Hepatocyte (in vitro differentiated cells): ENCODE measurements around the gene TMEM256. TPM values are rescaled to one million over a fixed set of nuclear protein-coding genes. Genes with fewer than 3 reads are reported as not detected.

Source experiments
- DNase-seq: peaks from one replicate; pipeline ENCODE4 v3.0.0-alpha.2; 2016; ENCODE audit warnings: low spot score
- H2AFZ ChIP-seq: fragments of 200-600 bp; sonication (generic); 2 replicates; pipeline ENCODE4 v1.6.0; 2016; ENCODE audit warnings: antibody characterized with exemption, mild to moderate bottlenecking
- H3K27ac ChIP-seq: fragments of 200-600 bp; sonication (generic); 2 replicates; pipeline ENCODE4 v1.5.1; 2016; ENCODE audit warnings: mild to moderate bottlenecking
- H3K27me3 ChIP-seq: fragments of 200-600 bp; sonication (generic); 2 replicates; pipeline ENCODE4 v1.6.1; 2016
- H3K36me3 ChIP-seq: fragments of 200-600 bp; sonication (generic); replicated peaks from 2 replicates; pipeline ENCODE4 v1.5.1; 2016; ENCODE audit warnings: low read depth; ENCODE audit not compliant: insufficient read depth
- H3K4me1 ChIP-seq: fragments of 200-600 bp; sonication (generic); 2 replicates; pipeline ENCODE4 v1.5.1; 2016; ENCODE audit warnings: mild to moderate bottlenecking, moderate library complexity; ENCODE audit not compliant: insufficient read depth
- H3K4me2 ChIP-seq: fragments of 200-600 bp; sonication (generic); 2 replicates; pipeline ENCODE4 v1.6.0; 2016
- H3K4me3 ChIP-seq: fragments of 200-600 bp; sonication (generic); 2 replicates; pipeline ENCODE4 v1.5.1; 2016; ENCODE audit warnings: mild to moderate bottlenecking
- H3K79me2 ChIP-seq: fragments of 200-600 bp; sonication (generic); 2 replicates; pipeline ENCODE4 v1.6.0; 2017; ENCODE audit warnings: mild to moderate bottlenecking
- H3K9me2 ChIP-seq: fragments of 200-600 bp; sonication (generic); replicated peaks from 2 replicates; pipeline ENCODE4 v1.6.0; 2017; ENCODE audit warnings: mild to moderate bottlenecking; ENCODE audit not compliant: insufficient read depth
- H3K9me3 ChIP-seq: fragments of 200-600 bp; sonication (generic); 2 replicates; pipeline ENCODE4 v1.5.1; 2016; ENCODE audit warnings: low read depth, mild to moderate bottlenecking
- H4K20me1 ChIP-seq: fragments of 200-600 bp; sonication (generic); 2 replicates; pipeline ENCODE4 v1.6.0; 2016; ENCODE audit warnings: mild to moderate bottlenecking; ENCODE audit not compliant: insufficient read depth, poor library complexity, severe bottlenecking
- CTCF ChIP-seq: fragments of 200-600 bp; sonication (generic); IDR thresholded peaks from 2 replicates; pipeline ENCODE4 v1.5.1; 2016; ENCODE audit warnings: antibody characterized with exemption, mild to moderate bottlenecking; ENCODE audit not compliant: poor library complexity
- EZH2 ChIP-seq: fragments of 200-600 bp; sonication (generic); IDR thresholded peaks from 2 replicates; pipeline ENCODE4 v1.6.1; 2016; ENCODE audit warnings: antibody characterized with exemption, mild to moderate bottlenecking, borderline replicate concordance
- EZH2phosphoT487 ChIP-seq: fragments of 200-600 bp; sonication (generic); IDR thresholded peaks from one replicate; pipeline ENCODE4 v1.6.1; 2018; ENCODE audit warnings: antibody characterized with exemption, mild to moderate bottlenecking, low read depth, moderate library complexity; ENCODE audit not compliant: unreplicated experiment, severe bottlenecking
- WGBS: methylation state at CpG from one replicate; pipeline ENCODE4 v1.1.6; 2016; ENCODE audit warnings: low lambda C conversion rate; ENCODE audit errors: missing lambda C conversion rate; 5-methylcytosine and 5-hydroxymethylcytosine counted together
- polyA plus RNA-seq: library from polyadenylated mRNA; unstranded; fragments of >200 nt; fragmentation: Nextera tagmentation; extraction: Ambion mirVana; gene quantifications from 2 replicates; pipeline ENCODE4 v1.2.1, GENCODE V29; 2016
- total RNA-seq: library from RNA; depleted of rRNA; stranded (reverse); fragments of >200 nt; gene quantifications from 2 replicates; pipeline ENCODE4 v1.2.3, GENCODE V29; 2014

Gene TMEM256
- total and polyA plus RNA-seq, 2 experiments from 2014 or later: 105 to 118 TPM

GRCh38 chr17:7384489-7385081, 19.3 kb downstream of the TMEM256 start:
- DNase-seq: no peak
- Histone ChIP-seq H3K36me3 (no peaks in the 10 kb centered on the region), H4K20me1 (no peaks in the 10 kb centered on the region), H3K27ac (no peak overlapping the region), H3K9me2 (no peaks in the 10 kb centered on the region), H3K4me2 (peak overlapping the region; percentile 78), H3K4me3 (no peak overlapping the region), H3K4me1 (peaks cover 11% of the 10 kb centered on the region), H3K79me2 (peaks cover 9% of the 10 kb centered on the region), H2AFZ (no peak overlapping the region), H3K27me3 (no peaks in the 10 kb centered on the region), H3K9me3 (no peaks in the 10 kb centered on the region)
- 79% methylated on average over 22 of the region's 23 CpGs for WGBS
- TF ChIP-seq EZH2: no peak
- TF ChIP-seq EZH2phosphoT487: no peak
- no peak for TF ChIP-seq CTCF

DNA sequence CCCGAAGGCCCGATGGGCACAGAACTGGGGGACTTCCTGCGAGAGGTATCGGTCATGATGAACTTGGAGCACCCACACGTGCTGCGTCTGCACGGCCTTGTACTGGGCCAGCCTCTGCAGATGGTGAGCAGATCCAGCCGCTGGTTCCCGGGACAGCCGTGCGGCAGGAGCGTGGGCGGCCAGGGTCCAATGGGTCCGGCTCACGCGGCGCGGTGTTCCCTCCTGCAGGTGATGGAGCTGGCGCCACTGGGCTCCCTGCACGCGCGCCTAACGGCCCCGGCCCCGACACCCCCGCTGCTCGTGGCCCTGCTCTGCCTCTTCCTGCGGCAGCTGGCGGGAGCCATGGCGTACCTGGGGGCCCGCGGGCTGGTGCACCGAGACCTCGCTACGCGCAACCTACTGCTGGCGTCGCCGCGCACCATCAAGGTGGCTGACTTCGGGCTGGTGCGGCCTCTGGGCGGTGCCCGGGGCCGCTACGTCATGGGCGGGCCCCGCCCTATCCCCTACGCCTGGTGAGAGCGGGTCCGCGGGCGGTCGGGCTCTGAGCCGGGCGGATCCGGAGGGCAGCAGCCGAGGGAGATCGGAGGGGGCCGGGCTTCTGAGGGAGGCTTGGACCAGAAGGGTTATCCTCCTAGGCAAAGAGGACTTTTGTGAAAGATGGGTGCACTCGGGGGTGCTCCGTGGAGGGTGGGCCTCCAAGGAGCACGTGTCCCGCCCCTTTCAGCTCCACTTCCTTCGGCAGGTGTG, 20.0 kb downstream of the TMEM256 start:
- WGBS: 25% methylated on average over 59 of the region's 65 CpGs
- H3K4me2 ChIP-seq: peak overlapping the region; percentile 78
- peaks cover 9% of the 10 kb centered on the region for H3K79me2 ChIP-seq
- DNase-seq: peak; percentile 59
- no peak overlapping the region for H3K4me3 ChIP-seq
- H2AFZ ChIP-seq: no peak overlapping the region
- H3K4me1 ChIP-seq: peaks cover 11% of the 10 kb centered on the region
- no peaks in the 10 kb centered on the region for H4K20me1 ChIP-seq
- H3K9me3 ChIP-seq: no peaks in the 10 kb centered on the region
- H3K36me3 ChIP-seq: no peaks in the 10 kb centered on the region
- no peak for TF ChIP-seq EZH2phosphoT487
- H3K9me2 ChIP-seq: no peaks in the 10 kb centered on the region
- no peaks in the 10 kb centered on the region for H3K27me3 ChIP-seq
- H3K27ac ChIP-seq: no peak overlapping the region

DNA sequence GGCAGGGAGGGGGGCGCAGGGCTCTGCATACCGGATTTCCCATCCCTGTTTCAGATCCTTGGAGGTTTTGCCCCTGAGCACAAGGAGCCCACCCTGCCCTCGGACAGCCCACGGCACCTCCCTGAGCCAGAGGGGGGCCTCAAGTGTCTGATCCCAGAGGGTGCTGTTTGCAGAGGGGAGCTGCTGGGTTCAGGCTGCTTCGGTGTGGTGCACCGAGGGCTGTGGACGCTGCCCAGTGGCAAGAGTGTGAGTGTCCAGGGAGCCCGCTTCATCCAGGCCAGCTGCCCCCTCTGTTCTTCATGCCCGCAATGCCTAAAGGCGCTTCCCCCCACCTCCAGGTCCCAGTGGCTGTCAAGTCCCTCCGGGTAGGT, 20.5 kb downstream of the TMEM256 start:
- WGBS: 93% methylated on average over 11 of the region's 11 CpGs
- H3K4me2 ChIP-seq: peak overlapping the region; percentile 78
- H3K9me2 ChIP-seq: no peaks in the 10 kb centered on the region
- H4K20me1 ChIP-seq: no peaks in the 10 kb centered on the region
- H3K27me3 ChIP-seq: no peaks in the 10 kb centered on the region
- no peak overlapping the region for H2AFZ ChIP-seq
- TF ChIP-seq EZH2: no peak
- no peak for TF ChIP-seq EZH2phosphoT487
- no peak for TF ChIP-seq CTCF
- no peak overlapping the region for H3K4me3 ChIP-seq
- peaks cover 11% of the 10 kb centered on the region for H3K4me1 ChIP-seq
- H3K36me3 ChIP-seq: no peaks in the 10 kb centered on the region
- no peaks in the 10 kb centered on the region for H3K9me3 ChIP-seq
- H3K79me2 ChIP-seq: peaks cover 9% of the 10 kb centered on the region
- no peak for DNase-seq
- H3K27ac ChIP-seq: no peak overlapping the region

DNA sequence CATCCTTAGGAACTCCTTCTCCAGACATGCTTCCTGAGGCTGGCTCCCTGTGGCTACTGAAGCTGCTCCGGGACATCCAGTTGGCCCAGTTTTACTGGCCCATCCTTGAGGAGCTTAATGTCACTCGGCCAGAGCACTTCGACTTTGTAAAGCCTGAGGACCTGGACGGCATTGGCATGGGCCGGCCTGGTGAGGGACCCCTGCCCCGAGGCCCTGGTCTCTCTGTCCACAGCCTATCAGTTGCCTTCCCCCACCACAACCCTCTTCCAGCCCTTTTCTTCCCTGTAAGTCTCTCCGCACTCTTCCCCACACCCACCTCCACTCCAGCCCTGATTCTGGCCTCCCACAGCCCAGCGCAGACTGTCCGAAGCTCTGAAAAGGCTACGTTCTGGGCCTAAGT, 21.0 kb downstream of the TMEM256 start:
- H3K9me2 ChIP-seq: no peaks in the 10 kb centered on the region
- TF ChIP-seq EZH2 (no peak), EZH2phosphoT487 (no peak), CTCF (no peak)
- H4K20me1 ChIP-seq: no peaks in the 10 kb centered on the region
- H3K4me1 ChIP-seq: peaks cover 11% of the 10 kb centered on the region
- no peak for DNase-seq
- H3K4me3 ChIP-seq: no peak overlapping the region
- no peak overlapping the region for H3K4me2 ChIP-seq
- no peaks in the 10 kb centered on the region for H3K27me3 ChIP-seq
- H3K79me2 ChIP-seq: peaks cover 9% of the 10 kb centered on the region
- H3K27ac ChIP-seq: no peak overlapping the region
- no peaks in the 10 kb centered on the region for H3K36me3 ChIP-seq
- 95% methylated on average over 10 of the region's 10 CpGs for WGBS
- no peaks in the 10 kb centered on the region for H3K9me3 ChIP-seq
- H2AFZ ChIP-seq: no peak overlapping the region
